HepG2 (cell line): ENCODE data around the gene SLIT3. TPM values are rescaled to one million over a fixed set of nuclear protein-coding genes. Genes with fewer than 3 reads are reported as not detected.

ENCODE experiments used
- YEATS4 ChIP-seq: sonication (generic); formaldehyde crosslinking; IDR thresholded peaks from 2 replicates; pipeline ENCODE4 v1.4.0; 2020; ENCODE audit warnings: missing genetic modification reagents, borderline replicate concordance
- ZSCAN30 ChIP-seq: sonication (generic); formaldehyde crosslinking; IDR thresholded peaks from 2 replicates; pipeline ENCODE4 v1.5.0; 2020; ENCODE audit warnings: mild to moderate bottlenecking, missing genetic modification reagents
- polyA plus RNA-seq, 8 experiments: library from polyadenylated mRNA; depleted of rRNA in 3 of 8; stranded (reverse) in 7 of 8; unstranded in 1 of 8; fragments of >200 nt; fragmentation: Illumina TruSeq in 4 of 8; extraction: Trizol in 4 of 8; gene quantifications; 2 replicates each; pipeline versions ENCODE4 v1.2.1 to v1.2.3, GENCODE V29; 2011 to 2016; ENCODE audit warnings: low read depth in 4 of 8, missing spikeins in 1 of 8, mixed read lengths in 1 of 8; ENCODE audit not compliant: insufficient read depth in 1 of 8
- total RNA-seq, 5 experiments: library from RNA; depleted of rRNA; stranded (reverse); fragments of >200 nt; fragmentation: Illumina TruSeq; extraction: Trizol; gene quantifications; 2 replicates each; pipeline ENCODE4 v1.2.3, GENCODE V29; 2016; ENCODE audit warnings: low read depth in 1 of 5
- TF ChIP-seq, protein P1 (sequence below): IDR thresholded peaks from 2 replicates; pipeline ENCODE4 v1.4.0; 2020; ENCODE audit warnings: mild to moderate bottlenecking, missing genetic modification reagents
- TF ChIP-seq, protein P2 (sequence below): sonication (generic); formaldehyde crosslinking; IDR thresholded peaks from 2 replicates; pipeline ENCODE4 v1.4.0; 2020; ENCODE audit warnings: missing genetic modification reagents
- TF ChIP-seq, protein P3 (sequence below): sonication (generic); formaldehyde crosslinking; IDR thresholded peaks from 2 replicates; pipeline ENCODE4 v1.4.0; 2020; ENCODE audit warnings: missing genetic modification reagents, borderline replicate concordance

Gene SLIT3
- total and polyA plus RNA-seq, 2 of the 13 experiments (the other 11 are each of a cell fraction or from before 2014, with no cell fraction given): not detected

- TF ChIP-seq, protein P1, sequence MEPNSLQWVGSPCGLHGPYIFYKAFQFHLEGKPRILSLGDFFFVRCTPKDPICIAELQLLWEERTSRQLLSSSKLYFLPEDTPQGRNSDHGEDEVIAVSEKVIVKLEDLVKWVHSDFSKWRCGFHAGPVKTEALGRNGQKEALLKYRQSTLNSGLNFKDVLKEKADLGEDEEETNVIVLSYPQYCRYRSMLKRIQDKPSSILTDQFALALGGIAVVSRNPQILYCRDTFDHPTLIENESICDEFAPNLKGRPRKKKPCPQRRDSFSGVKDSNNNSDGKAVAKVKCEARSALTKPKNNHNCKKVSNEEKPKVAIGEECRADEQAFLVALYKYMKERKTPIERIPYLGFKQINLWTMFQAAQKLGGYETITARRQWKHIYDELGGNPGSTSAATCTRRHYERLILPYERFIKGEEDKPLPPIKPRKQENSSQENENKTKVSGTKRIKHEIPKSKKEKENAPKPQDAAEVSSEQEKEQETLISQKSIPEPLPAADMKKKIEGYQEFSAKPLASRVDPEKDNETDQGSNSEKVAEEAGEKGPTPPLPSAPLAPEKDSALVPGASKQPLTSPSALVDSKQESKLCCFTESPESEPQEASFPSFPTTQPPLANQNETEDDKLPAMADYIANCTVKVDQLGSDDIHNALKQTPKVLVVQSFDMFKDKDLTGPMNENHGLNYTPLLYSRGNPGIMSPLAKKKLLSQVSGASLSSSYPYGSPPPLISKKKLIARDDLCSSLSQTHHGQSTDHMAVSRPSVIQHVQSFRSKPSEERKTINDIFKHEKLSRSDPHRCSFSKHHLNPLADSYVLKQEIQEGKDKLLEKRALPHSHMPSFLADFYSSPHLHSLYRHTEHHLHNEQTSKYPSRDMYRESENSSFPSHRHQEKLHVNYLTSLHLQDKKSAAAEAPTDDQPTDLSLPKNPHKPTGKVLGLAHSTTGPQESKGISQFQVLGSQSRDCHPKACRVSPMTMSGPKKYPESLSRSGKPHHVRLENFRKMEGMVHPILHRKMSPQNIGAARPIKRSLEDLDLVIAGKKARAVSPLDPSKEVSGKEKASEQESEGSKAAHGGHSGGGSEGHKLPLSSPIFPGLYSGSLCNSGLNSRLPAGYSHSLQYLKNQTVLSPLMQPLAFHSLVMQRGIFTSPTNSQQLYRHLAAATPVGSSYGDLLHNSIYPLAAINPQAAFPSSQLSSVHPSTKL (CRISPR knock-in tag): no peak
- no peak for TF ChIP-seq ZSCAN30
- TF ChIP-seq YEATS4: no peak
- TF ChIP-seq, protein P2, sequence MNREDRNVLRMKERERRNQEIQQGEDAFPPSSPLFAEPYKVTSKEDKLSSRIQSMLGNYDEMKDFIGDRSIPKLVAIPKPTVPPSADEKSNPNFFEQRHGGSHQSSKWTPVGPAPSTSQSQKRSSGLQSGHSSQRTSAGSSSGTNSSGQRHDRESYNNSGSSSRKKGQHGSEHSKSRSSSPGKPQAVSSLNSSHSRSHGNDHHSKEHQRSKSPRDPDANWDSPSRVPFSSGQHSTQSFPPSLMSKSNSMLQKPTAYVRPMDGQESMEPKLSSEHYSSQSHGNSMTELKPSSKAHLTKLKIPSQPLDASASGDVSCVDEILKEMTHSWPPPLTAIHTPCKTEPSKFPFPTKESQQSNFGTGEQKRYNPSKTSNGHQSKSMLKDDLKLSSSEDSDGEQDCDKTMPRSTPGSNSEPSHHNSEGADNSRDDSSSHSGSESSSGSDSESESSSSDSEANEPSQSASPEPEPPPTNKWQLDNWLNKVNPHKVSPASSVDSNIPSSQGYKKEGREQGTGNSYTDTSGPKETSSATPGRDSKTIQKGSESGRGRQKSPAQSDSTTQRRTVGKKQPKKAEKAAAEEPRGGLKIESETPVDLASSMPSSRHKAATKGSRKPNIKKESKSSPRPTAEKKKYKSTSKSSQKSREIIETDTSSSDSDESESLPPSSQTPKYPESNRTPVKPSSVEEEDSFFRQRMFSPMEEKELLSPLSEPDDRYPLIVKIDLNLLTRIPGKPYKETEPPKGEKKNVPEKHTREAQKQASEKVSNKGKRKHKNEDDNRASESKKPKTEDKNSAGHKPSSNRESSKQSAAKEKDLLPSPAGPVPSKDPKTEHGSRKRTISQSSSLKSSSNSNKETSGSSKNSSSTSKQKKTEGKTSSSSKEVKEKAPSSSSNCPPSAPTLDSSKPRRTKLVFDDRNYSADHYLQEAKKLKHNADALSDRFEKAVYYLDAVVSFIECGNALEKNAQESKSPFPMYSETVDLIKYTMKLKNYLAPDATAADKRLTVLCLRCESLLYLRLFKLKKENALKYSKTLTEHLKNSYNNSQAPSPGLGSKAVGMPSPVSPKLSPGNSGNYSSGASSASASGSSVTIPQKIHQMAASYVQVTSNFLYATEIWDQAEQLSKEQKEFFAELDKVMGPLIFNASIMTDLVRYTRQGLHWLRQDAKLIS (CRISPR knock-in tag): no peak
- TF ChIP-seq, protein P3, sequence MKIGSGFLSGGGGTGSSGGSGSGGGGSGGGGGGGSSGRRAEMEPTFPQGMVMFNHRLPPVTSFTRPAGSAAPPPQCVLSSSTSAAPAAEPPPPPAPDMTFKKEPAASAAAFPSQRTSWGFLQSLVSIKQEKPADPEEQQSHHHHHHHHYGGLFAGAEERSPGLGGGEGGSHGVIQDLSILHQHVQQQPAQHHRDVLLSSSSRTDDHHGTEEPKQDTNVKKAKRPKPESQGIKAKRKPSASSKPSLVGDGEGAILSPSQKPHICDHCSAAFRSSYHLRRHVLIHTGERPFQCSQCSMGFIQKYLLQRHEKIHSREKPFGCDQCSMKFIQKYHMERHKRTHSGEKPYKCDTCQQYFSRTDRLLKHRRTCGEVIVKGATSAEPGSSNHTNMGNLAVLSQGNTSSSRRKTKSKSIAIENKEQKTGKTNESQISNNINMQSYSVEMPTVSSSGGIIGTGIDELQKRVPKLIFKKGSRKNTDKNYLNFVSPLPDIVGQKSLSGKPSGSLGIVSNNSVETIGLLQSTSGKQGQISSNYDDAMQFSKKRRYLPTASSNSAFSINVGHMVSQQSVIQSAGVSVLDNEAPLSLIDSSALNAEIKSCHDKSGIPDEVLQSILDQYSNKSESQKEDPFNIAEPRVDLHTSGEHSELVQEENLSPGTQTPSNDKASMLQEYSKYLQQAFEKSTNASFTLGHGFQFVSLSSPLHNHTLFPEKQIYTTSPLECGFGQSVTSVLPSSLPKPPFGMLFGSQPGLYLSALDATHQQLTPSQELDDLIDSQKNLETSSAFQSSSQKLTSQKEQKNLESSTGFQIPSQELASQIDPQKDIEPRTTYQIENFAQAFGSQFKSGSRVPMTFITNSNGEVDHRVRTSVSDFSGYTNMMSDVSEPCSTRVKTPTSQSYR (CRISPR knock-in tag): no peak
Measured at GRCh38 chr5:168951769-168952168, 349.2 kb downstream of the SLIT3 start (continued).
